LHCN-M2 (cell line): ENCODE data around the gene ARHGEF35. TPM values are rescaled to one million over a fixed set of nuclear protein-coding genes. Genes with fewer than 3 reads are reported as not detected.
A peak's percentile ranks its signal among the peaks of the same experiment; 100 is the strongest.
"Not testable (repeated sequence)": the region's sequence is repeated elsewhere in the genome, so short reads cannot be mapped to it uniquely, and the experiment has no call there.

ENCODE experiments used
- DNase-seq: peaks from one replicate; pipeline ENCODE4 v3.0.0-alpha.2; 2012; ENCODE audit warnings: low read depth
- total RNA-seq: library from RNA; depleted of rRNA; stranded (reverse); fragments of >200 nt; gene quantifications from 2 replicates; pipeline ENCODE4 v1.2.3, GENCODE V29; 2014; rRNA removed

ARHGEF35 gene
- total RNA-seq, 1 experiment from 2014 or later = 0.46 TPM

- DNase-seq = not testable (repeated sequence)
Measured at GRCh38 chr7:144179165-144179479, 16.5 kb downstream of the ARHGEF35 start.

DNA sequence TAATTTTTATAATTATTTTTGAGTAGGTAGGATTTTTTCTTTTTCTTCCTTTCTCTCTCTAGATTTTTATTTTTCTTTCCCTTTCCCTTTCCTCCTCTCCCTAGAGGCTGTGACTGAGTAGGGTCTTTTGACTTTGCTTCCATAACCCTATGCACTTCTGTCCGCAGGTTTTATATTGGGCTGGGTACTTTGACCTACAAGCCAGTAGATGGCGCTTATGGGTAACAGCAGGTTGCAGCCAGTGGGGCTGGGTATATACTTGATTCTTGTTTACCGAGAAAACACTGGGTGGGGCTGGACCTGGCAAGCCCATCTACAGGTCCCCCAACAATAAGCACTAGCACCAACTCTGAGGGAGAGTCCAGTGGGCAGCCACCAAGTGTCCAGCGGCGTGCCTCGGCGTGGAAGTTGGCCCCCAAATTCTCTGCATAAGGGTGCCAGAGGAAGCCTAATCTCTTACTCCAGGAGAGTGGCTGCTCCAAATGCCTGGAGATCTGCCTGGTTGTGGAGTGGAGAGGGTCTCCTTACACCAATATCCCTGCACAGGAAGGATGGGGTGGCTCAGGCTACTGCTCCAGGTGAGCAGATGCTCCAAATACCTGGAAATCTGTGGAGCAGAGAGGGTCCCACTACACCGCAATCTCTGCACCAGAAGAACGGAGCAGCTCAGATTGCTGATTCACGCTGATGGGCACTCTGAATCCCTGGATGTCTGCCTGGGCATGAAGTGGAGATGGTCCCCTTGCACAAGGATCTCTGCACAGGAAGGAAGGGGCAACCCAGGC lies 17.1 kb downstream of the ARHGEF35 start:
- DNase-seq = peak; percentile 8

DNA sequence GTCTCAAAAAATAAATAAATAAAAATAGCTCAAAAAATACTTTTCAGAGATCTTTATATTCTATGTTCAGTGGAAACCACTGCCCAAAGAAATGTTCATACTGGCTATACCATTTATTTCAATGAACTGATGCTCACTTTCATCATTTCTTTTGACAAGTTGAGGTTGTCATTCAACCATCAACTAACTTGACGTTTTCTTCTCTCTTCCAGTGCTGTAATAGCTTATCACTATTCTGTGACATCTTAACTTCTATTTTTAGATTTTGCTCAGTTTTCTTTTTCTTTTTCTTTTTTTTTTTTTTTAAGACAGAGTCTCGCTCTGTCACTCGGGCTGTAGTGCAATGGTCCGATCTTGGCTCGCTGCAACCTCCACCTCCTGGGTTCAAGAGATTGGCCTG lies 21.0 kb downstream of the ARHGEF35 start:
- no peak for DNase-seq

- peak; percentile 10 for DNase-seq
Measured at GRCh38 chr7:144171594-144172350, 23.9 kb downstream of the ARHGEF35 start.

GRCh38 chr7:144164784-144165183 lies 30.8 kb downstream of the ARHGEF35 start:
- DNase-seq = no peak

DNA sequence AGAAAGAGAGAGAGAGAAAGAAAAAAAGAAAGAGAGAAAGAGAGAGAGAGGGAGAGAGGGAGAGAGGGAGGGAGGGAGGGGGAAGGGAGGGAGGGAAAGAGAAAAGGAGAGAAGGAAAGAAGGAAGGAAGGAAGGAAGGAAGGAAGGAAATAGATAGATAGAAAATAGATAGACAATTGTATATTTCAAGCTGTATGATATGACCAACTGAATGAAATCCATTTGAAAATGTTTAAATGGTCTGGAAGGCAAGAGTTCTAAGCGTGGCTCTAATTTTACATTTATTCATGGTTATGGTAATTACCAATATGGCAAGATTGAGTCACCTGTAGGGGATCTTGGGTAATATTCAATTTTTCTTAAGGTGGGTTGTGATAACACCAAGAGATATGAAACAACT lies 36.8 kb downstream of the ARHGEF35 start:
- DNase-seq = no peak

GRCh38 chr7:144148224-144148827 lies 47.3 kb downstream of the ARHGEF35 start:
- no peak for DNase-seq

- no peak for DNase-seq
Measured at GRCh38 chr7:144144426-144144825, 51.2 kb downstream of the ARHGEF35 start.

- DNase-seq = no peak
Measured at GRCh38 chr7:144142187-144142586, 53.4 kb downstream of the ARHGEF35 start.

- no peak for DNase-seq
Measured at GRCh38 chr7:144137501-144137900, 58.1 kb downstream of the ARHGEF35 start.

Other genes starting within 250 kb of the ARHGEF35 start
- gene OR2F1, start 241.0 kb downstream of the ARHGEF35 start, total RNA-seq = not detected in 2 replicates
- gene OR6B1, start 195.5 kb downstream of the ARHGEF35 start, total RNA-seq = not detected in 2 replicates
- not detected in 2 replicates for gene OR2A5, start 146.9 kb downstream of the ARHGEF35 start, total RNA-seq
- not detected in 2 replicates for gene OR2A25, start 126.0 kb downstream of the ARHGEF35 start, total RNA-seq
- gene OR2A12, start 109.6 kb downstream of the ARHGEF35 start, total RNA-seq = not detected in 2 replicates
- gene OR2A2, start 86.2 kb downstream of the ARHGEF35 start, total RNA-seq = not detected in 2 replicates
- gene OR2A14, start 72.7 kb downstream of the ARHGEF35 start, total RNA-seq = not detected in 2 replicates
- 0.06 TPM in 1 of 2 replicates, not detected in the other for gene CTAGE4, start 12.4 kb downstream of the ARHGEF35 start, total RNA-seq
- gene OR2A42, start 43.8 kb upstream of the ARHGEF35 start, total RNA-seq = not detected in 2 replicates
- gene OR2A7, start 69.0 kb upstream of the ARHGEF35 start, total RNA-seq = not detected in 2 replicates
- gene CTAGE8, start 73.5 kb upstream of the ARHGEF35 start, total RNA-seq = 0.06 and 0.17 TPM in 2 replicates
- gene OR2A1, start 116.6 kb upstream of the ARHGEF35 start, total RNA-seq = not detected in 2 replicates
- gene ARHGEF5, start 159.6 kb upstream of the ARHGEF35 start, total RNA-seq = 1.3 and 1.5 TPM in 2 replicates
- gene NOBOX, start 207.9 kb upstream of the ARHGEF35 start, total RNA-seq = not detected in 2 replicates